Dermis blood vessel endothelial cell (primary cell): ENCODE measurements around the gene PALM. TPM values are rescaled to one million over a fixed set of nuclear protein-coding genes. Genes with fewer than 3 reads are reported as not detected.
"Not testable (repeated sequence)": the region's sequence is repeated elsewhere in the genome, so short reads cannot be mapped to it uniquely, and the experiment has no call there.

Experiments
- DNase-seq: peaks from one replicate; pipeline ENCODE4 v3.0.0; 2010
- total RNA-seq: library from RNA; depleted of rRNA; stranded (reverse); fragments of >200 nt; gene quantifications from 2 replicates; pipeline ENCODE4 v1.2.3, GENCODE V29; 2014

The PALM gene
- total RNA-seq, 1 donor from 2014 or later: 56.3 TPM

DNA sequence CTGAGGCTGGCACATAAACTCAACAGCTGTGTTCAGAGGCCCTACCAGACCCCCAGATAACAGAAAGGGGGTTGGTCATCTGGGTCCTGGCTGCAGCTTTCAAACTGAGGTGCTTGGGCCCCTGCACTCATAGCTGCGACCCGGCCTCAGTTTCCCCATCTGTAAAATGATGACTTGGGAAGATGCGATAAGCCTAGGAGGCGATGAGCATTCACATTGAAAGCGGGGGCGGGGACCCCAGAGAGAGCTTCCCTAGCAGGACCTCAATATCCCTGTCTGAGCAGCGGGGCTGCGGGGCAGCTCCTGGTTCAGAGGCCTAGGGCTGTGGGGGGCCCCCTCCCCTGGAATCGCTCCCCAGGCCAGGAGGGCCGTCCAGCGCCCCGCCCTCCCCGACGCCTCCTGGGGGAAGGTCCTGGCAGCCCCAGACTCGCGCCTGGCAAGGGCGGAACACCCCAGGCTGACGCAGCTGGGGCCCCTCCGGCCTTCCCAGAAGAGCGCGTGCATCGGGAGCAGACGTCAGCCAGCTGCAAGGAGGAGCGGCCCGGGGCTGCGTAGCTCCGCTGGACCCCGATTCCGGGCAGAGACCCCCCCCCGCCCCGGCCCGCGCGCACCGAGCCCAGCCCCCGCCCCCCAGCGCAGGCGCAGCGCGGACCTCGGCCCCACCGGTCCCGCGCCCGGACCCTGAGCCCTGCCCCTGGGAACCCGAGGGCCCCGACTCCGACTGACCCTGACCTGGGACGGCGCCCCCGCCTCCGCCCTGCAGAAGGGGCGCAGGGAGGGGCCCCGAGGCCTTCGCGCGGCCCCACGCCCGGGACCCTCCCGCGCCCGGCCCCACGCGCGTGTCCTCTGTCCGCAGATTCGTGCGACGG, 29.1 kb upstream of the PALM start:
- peak; percentile 65 for DNase-seq

- peak; percentile 99 for DNase-seq
These were observed 28.3 kb upstream of the PALM start for GRCh38 chr19:680287-681028.

DNA sequence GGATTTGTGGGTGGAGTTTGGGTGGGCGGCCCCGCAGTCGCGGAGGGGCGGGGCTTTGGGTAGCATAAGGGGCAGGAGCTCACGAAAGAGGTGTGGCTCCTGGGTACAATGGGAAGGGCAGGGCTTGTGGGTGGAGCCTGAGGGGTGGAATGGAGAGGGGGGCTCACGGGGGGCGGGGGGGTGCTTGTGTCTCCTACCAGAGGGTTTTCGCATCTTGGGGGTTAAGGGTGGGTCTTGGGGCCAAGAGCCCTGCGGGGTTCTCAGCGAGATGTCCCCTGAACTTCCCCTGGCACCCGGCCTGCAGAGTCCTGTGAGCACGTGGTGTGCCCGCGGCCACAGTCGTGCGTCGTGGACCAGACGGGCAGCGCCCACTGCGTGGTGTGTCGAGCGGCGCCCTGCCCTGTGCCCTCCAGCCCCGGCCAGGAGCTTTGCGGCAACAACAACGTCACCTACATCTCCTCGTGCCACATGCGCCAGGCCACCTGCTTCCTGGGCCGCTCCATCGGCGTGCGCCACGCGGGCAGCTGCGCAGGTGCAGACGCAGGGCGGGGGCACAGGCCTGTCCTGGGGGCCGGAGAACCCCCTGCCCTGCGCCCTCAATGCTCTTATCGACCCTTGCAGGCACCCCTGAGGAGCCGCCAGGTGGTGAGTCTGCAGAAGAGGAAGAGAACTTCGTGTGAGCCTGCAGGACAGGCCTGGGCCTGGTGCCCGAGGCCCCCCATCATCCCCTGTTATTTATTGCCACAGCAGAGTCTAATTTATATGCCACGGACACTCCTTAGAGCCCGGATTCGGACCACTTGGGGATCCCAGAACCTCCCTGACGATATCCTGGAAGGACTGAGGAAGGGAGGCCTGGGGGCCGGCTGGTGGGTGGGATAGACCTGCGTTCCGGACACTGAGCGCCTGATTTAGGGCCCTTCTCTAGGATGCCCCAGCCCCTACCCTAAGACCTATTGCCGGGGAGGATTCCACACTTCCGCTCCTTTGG, 27.4 kb upstream of the PALM start:
- peak; percentile 97 for DNase-seq

- no peak for DNase-seq
These were observed 25.9 kb upstream of the PALM start for GRCh38 chr19:682678-683320.

- no peak for DNase-seq
These were observed 23.2 kb upstream of the PALM start for GRCh38 chr19:685454-685931.

DNA sequence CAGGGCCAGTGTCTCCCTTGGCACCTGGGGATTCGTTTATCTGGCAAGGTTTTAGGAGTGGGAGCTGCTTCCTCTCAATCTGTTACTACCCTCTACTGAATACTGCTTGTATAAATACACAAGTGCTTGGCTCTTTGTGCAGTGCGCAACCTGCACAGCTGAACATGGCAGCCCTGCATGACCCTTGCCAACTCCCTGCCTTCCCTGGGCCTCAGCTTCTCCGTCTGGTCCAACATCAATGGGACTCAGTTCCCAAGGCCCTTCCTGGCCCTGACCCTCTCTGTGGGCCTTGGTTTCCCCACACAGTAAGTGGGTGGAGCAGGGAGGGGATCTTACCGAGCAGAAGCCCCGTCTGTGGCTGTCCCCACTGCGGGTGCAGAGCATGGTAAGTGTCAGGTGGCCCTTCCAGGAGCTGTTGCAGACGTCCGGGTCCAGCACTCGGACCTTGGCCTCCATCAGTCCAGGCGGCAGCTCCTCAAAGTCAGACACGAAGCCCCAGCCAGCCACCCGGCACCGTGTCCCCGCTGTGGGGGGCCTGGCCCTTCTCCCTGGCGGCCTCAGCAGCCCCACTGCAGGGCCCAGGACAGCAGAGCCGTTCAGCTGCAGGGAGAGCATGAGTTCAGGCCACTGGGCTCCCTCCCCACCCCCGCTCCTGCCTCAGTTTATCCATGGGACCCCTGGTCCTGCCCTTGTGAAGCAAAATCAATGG, 22.0 kb upstream of the PALM start:
- DNase-seq: no peak

GRCh38 chr19:687569-688166, 21.1 kb upstream of the PALM start:
- no peak for DNase-seq

DNA sequence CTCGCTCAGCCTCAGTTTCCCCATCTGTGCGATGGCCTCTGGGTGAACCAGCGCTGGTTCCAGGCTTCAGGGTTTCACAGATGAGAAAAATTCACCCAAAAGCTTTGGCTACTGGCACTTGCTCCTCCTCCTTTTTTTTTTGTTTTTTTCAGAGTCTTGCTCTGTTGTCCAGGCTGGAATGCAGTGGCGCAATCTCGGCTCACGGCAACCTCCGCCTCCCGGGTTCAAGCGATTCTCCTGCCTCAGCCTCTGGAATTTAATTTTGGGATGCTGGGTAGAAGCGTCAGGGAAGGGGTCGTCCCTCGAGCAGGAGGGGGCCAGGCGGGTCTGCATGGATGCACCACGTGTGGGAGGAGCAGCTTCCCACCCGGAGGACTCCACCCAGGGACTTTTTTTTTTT, 20.5 kb upstream of the PALM start:
- DNase-seq: no peak

GRCh38 chr19:688992-689391, 19.7 kb upstream of the PALM start:
- no peak for DNase-seq

GRCh38 chr19:690203-690602, 18.5 kb upstream of the PALM start:
- DNase-seq: no peak

- DNase-seq: no peak
These were observed 14.0 kb upstream of the PALM start for GRCh38 chr19:694481-695351.

DNA sequence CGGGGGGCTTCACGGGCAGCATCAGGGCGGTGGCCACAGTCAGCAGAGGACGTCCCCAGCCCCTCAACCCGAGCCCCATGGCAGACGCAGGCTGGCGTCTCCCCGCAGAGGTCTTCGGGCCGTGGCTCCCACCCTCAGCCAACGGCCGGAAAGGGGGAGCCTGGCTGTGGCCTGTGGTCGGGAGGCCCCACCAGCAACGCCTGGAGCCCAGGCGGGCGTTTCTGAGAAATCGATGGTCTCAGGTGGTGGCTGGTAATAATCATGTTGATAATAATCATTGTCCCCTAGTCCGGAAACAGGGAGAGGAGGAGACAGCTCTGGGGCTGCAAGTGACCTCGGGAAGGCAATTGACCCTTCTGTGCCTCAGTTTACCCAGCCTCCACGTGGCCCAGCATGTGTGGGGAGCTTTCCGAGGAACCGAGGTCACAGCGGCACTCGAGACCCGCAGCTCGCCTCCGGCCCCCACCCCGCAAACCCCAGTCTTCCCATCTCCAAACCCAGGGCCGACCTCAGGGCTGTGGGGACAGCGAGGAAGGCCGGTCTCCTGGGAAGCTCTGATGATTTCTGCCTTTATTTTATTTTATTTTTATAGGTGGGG, 13.3 kb upstream of the PALM start, which contains the start of gene PRSS57:
TSS of gene PRSS57 (minus strand) at position 101 of the 598 bp plus-strand sequence. CDS start at position 79, 22 bp downstream.
- DNase-seq: no peak

GRCh38 chr19:698529-698928, 10.2 kb upstream of the PALM start:
- DNase-seq: not testable (repeated sequence)

DNA sequence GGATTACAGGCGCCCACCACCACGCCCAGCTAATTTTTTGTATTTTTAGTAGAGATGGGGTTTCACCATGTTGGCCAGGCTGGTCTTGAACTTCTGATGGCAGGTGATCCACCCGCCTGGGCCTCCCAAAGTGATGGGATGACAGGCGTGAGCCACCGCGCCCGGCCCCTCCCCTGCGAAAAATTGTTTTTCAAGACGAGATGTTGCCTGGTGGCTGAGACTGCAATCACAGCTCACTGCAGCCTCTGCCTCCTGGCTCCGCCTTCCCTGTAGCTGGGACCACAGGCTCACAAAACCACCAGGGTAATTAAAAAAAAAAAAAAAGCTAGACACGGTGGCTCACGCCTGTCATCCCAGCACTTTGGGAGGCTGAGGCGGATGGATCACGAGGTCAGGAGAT, 8.8 kb upstream of the PALM start:
- DNase-seq: not testable (repeated sequence)

GRCh38 chr19:702847-703246, 5.9 kb upstream of the PALM start:
- DNase-seq: not testable (repeated sequence)

DNA sequence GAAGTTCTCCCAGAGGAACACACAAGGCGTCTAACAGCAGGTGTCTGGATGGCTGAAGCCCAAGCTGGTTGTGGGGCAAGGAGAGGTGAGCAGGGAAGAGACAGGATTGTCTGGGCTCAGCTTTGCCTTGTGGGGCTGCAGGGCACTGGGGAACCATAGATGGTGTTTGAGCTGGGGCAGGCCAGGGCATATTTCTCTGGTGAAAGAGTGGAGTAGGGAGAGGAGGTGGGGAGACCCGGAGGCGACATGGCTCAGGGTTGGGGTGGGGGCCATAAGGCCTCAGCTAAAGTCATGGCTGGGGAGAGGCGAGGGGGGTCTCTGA, 5.4 kb upstream of the PALM start:
- DNase-seq: no peak

GRCh38 chr19:703651-704446, 4.9 kb upstream of the PALM start:
- DNase-seq: peak; percentile 78

GRCh38 chr19:704447-704741, 4.3 kb upstream of the PALM start:
- DNase-seq: no peak
